HepG2 (cell line): ENCODE results near the gene ABAT. TPM values are rescaled to one million over a fixed set of nuclear protein-coding genes. Genes with fewer than 3 reads are reported as not detected.

Source experiments
- ATAC-seq: fragments of 200-7000 bp; cut with Tn5 transposase; 3 replicates; pipeline ENCODE4 v1.9.1; 2020; ENCODE audit warnings: mild to moderate bottlenecking, moderate library complexity
- BruUV-seq: library from RNA; stranded (reverse); fragments of 400-500 nt; replicated peaks from 2 replicates; lab custom pipeline; 2021; lab: Mats Ljungman, UMichigan
- CTCF ChIA-PET: fragments of 300-600 bp; formaldehyde crosslinking; extraction: SDS; loops from one replicate; lab custom pipeline; 2021; ENCODE audit warnings: low total read pairs, inconsistent platforms, low intra/inter-chr PET ratio; lab: Yijun Ruan, JAX
- POLR2A ChIA-PET: fragments of 350-600 bp; sonication (Branson Sonifier 250); formaldehyde crosslinking; loops from one replicate; lab custom pipeline; 2020; ENCODE audit warnings: antibody characterized with exemption, inconsistent platforms; lab: Yijun Ruan, JAX
- DNase-seq: peaks from one replicate; pipeline ENCODE4 v3.0.0-alpha.2; 2015; ENCODE audit warnings: low spot score
- FAIRE-seq: peaks from 3 replicates; lab custom pipeline; 2011; peaks lifted over from hg19 to GRCh38; lab: Jason Lieb, UNC
- H2AFZ ChIP-seq: one replicate; pipeline ENCODE4 v1.6.1; 2011; ENCODE audit warnings: low read length, inconsistent platforms
- H3K27ac ChIP-seq: fragments of 300-600 bp; 3 replicates; pipeline ENCODE4 v1.8.0; 2011; ENCODE audit warnings: mixed run types, mild to moderate bottlenecking, mixed read lengths, low read length, inconsistent platforms; ENCODE audit not compliant: insufficient read depth; ENCODE audit errors: extremely low read length
- H3K27me3 ChIP-seq, 2 experiments: fragments of 200-600 bp in 1 of 2; 2 replicates in 1 of 2; 3 replicates in 1 of 2; pipeline versions ENCODE4 v1.6.0 to v1.8.0; 2011; ENCODE audit warnings: low read length in 2 of 2, mild to moderate bottlenecking in 2 of 2, moderate library complexity in 2 of 2, inconsistent platforms in 1 of 2; ENCODE audit not compliant: insufficient read depth in 2 of 2, control insufficient read depth in 1 of 2
- H3K36me3 ChIP-seq, 2 experiments: fragments of 200-600 bp in 1 of 2; replicated peaks in 1 of 2; 2 replicates in 1 of 2; 3 replicates in 1 of 2; pipeline versions ENCODE4 v1.5.1 to v1.8.0; 2011; ENCODE audit warnings: low read length in 2 of 2, inconsistent platforms in 1 of 2; ENCODE audit not compliant: insufficient read depth in 2 of 2, control insufficient read depth in 1 of 2
- H3K4me1 ChIP-seq: 2 replicates; pipeline ENCODE4 v1.5.1; 2012; ENCODE audit warnings: low read length, inconsistent platforms; ENCODE audit not compliant: insufficient read depth
- H3K4me2 ChIP-seq: 2 replicates; pipeline ENCODE4 v1.6.0; 2011; ENCODE audit warnings: low read depth, low read length, inconsistent platforms
- H3K4me3 ChIP-seq, 3 experiments: fragments of 200-600 bp in 1 of 3; sonication (generic), shearing (Covaris generic) in 1 of 3; replicated peaks in 1 of 3; 2 replicates each; pipeline ENCODE4 v1.5.1; 2011 to 2016; ENCODE audit warnings: low read length in 3 of 3, inconsistent platforms in 2 of 3, low read depth in 2 of 3, mild to moderate bottlenecking in 2 of 3, control low read depth in 1 of 3, mixed read lengths in 1 of 3; ENCODE audit not compliant: insufficient read depth in 1 of 3
- H3K79me2 ChIP-seq: one replicate; pipeline ENCODE4 v1.6.1; 2011; ENCODE audit warnings: low read length, inconsistent platforms; ENCODE audit not compliant: insufficient read depth
- H3K9ac ChIP-seq: 2 replicates; pipeline ENCODE4 v1.6.0; 2011; ENCODE audit warnings: mild to moderate bottlenecking, low read depth, low read length, inconsistent platforms; ENCODE audit not compliant: insufficient read depth
- H3K9me3 ChIP-seq: 2 replicates; pipeline ENCODE4 v1.5.1; 2012; ENCODE audit warnings: mild to moderate bottlenecking, low read length
- H4K20me1 ChIP-seq: 2 replicates; pipeline ENCODE4 v1.6.0; 2011; ENCODE audit warnings: inconsistent platforms, mild to moderate bottlenecking, low read length, moderate library complexity; ENCODE audit not compliant: insufficient read depth
- ATF3 ChIP-seq: sonication (generic); formaldehyde crosslinking; IDR thresholded peaks from 2 replicates; pipeline ENCODE4 v1.4.0; 2020; ENCODE audit warnings: missing genetic modification reagents
- DMAP1 ChIP-seq: IDR thresholded peaks from 2 replicates; pipeline ENCODE4 v1.6.1; 2016
- GTF2F1 ChIP-seq: fragments of 150-350 bp; IDR thresholded peaks from 2 replicates; pipeline ENCODE4 v1.6.1; 2014; ENCODE audit warnings: low read length
- IKZF4 ChIP-seq: sonication (generic); formaldehyde crosslinking; IDR thresholded peaks from 2 replicates; pipeline ENCODE4 v1.5.1; 2020; ENCODE audit warnings: borderline replicate concordance, mild to moderate bottlenecking, low read depth, missing genetic modification reagents; ENCODE audit errors: not compliant biosample characterization
- JDP2 ChIP-seq: sonication (generic); formaldehyde crosslinking; IDR thresholded peaks from 2 replicates; pipeline ENCODE4 v1.8.1; 2022; ENCODE audit warnings: missing genetic modification reagents, borderline replicate concordance
- KDM1A ChIP-seq: IDR thresholded peaks from 2 replicates; pipeline ENCODE4 v1.6.1; 2016; ENCODE audit warnings: missing compliant biosample characterization
- KDM4B ChIP-seq: sonication (generic); formaldehyde crosslinking; IDR thresholded peaks from 2 replicates; pipeline ENCODE4 v1.4.0; 2020; ENCODE audit warnings: missing genetic modification reagents
- MAFK ChIP-seq, 2 experiments: IDR thresholded peaks in 1 of 2; conservative IDR thresholded peaks in 1 of 2; 2 replicates each; pipeline ENCODE4 v1.6.1; 2011; ENCODE audit warnings: improper control_type of control experiment in 2 of 2, low read length in 2 of 2
- MBD4 ChIP-seq: IDR thresholded peaks from 2 replicates; pipeline ENCODE4 v1.6.1; 2012; ENCODE audit warnings: low read length, inconsistent platforms, borderline replicate concordance
- MED13 ChIP-seq: sonication (generic); formaldehyde crosslinking; IDR thresholded peaks from 2 replicates; pipeline ENCODE4 v1.5.0; 2020; ENCODE audit warnings: missing genetic modification reagents
- NFE2L1 ChIP-seq: sonication (generic); formaldehyde crosslinking; IDR thresholded peaks from 2 replicates; pipeline ENCODE4 v1.4.0; 2020; ENCODE audit warnings: missing genetic modification reagents, mild to moderate bottlenecking, borderline replicate concordance
- RBFOX2 ChIP-seq: fragments of 200-400 bp; formaldehyde crosslinking; IDR thresholded peaks from 2 replicates; pipeline ENCODE4 v1.6.1; 2017; ENCODE audit warnings: low read depth, mild to moderate bottlenecking, low read length
- SALL2 ChIP-seq: sonication (generic); formaldehyde crosslinking; IDR thresholded peaks from 2 replicates; pipeline ENCODE4 v1.8.1; 2023; ENCODE audit warnings: mild to moderate bottlenecking, missing genetic modification reagents, inconsistent platforms
- TARDBP ChIP-seq: sonication (generic); formaldehyde crosslinking; IDR thresholded peaks from 2 replicates; pipeline ENCODE4 v1.8.0; 2022; ENCODE audit warnings: mild to moderate bottlenecking, missing genetic modification reagents
- THAP11 ChIP-seq: IDR thresholded peaks from 2 replicates; pipeline ENCODE4 v1.6.1; 2016; ENCODE audit warnings: missing biosample characterization, missing genetic modification reagents
- XBP1 ChIP-seq: sonication (generic); formaldehyde crosslinking; IDR thresholded peaks from 2 replicates; pipeline ENCODE4 v1.5.0; 2020; ENCODE audit warnings: missing genetic modification reagents
- ZNF12 ChIP-seq: sonication (generic); formaldehyde crosslinking; IDR thresholded peaks from 2 replicates; pipeline ENCODE4 v1.5.0; 2020; ENCODE audit warnings: missing genetic modification reagents
- ZNF124 ChIP-seq: sonication (generic); formaldehyde crosslinking; IDR thresholded peaks from 2 replicates; pipeline ENCODE4 v1.4.0; 2020; ENCODE audit warnings: missing genetic modification reagents
- ZNF552 ChIP-seq: sonication (generic); formaldehyde crosslinking; IDR thresholded peaks from 2 replicates; pipeline ENCODE4 v1.9.0; 2022; ENCODE audit warnings: missing genetic modification reagents, mild to moderate bottlenecking, borderline replicate concordance
- ZNF883 ChIP-seq: sonication (generic); formaldehyde crosslinking; IDR thresholded peaks from 2 replicates; pipeline ENCODE4 v1.5.1; 2020; ENCODE audit warnings: mild to moderate bottlenecking, missing genetic modification reagents; ENCODE audit errors: not compliant biosample characterization
- WGBS: methylation state at CpG from one replicate; pipeline ENCODE4 v1.1.6; 2017; ENCODE audit warnings: low lambda C conversion rate; 5-methylcytosine and 5-hydroxymethylcytosine counted together
- in situ Hi-C: cut with HindIII; loops from 2 replicates; pipeline ENCODE4 v1.10.0; 2017; ENCODE audit warnings: low pct_unique_long_range_greater_than_20kb; ENCODE audit not compliant: extremely low pct_ligation_motif_present
- intact Hi-C: fragments of 100-400 bp; cut with micrococcal nuclease; formaldehyde crosslinking; loops from one replicate; pipeline ENCODE4 v1.10.0; 2022; ENCODE audit not compliant: unreplicated experiment
- polyA plus RNA-seq, 8 experiments: library from polyadenylated mRNA; depleted of rRNA in 3 of 8; stranded (reverse) in 7 of 8; unstranded in 1 of 8; fragments of >200 nt; fragmentation: Illumina TruSeq in 4 of 8; extraction: Trizol in 4 of 8; gene quantifications; 2 replicates each; pipeline versions ENCODE4 v1.2.1 to v1.2.3, GENCODE V29; 2011 to 2016; ENCODE audit warnings: low read depth in 4 of 8, missing spikeins in 1 of 8, mixed read lengths in 1 of 8; ENCODE audit not compliant: insufficient read depth in 1 of 8
- total RNA-seq, 5 experiments: library from RNA; depleted of rRNA; stranded (reverse); fragments of >200 nt; fragmentation: Illumina TruSeq; extraction: Trizol; gene quantifications; 2 replicates each; pipeline ENCODE4 v1.2.3, GENCODE V29; 2016; ENCODE audit warnings: low read depth in 1 of 5
- TF ChIP-seq, protein P1 (sequence below): sonication (generic); formaldehyde crosslinking; IDR thresholded peaks from 2 replicates; pipeline ENCODE4 v1.4.0; 2020; ENCODE audit warnings: missing genetic modification reagents, borderline replicate concordance
- TF ChIP-seq, protein P2 (sequence below): sonication (generic); formaldehyde crosslinking; IDR thresholded peaks from 2 replicates; pipeline ENCODE4 v1.9.0; 2021; ENCODE audit warnings: missing genetic modification reagents, borderline replicate concordance

Gene ABAT
- total and polyA plus RNA-seq, 2 of the 13 experiments (the other 11 are each of a cell fraction or from before 2014, with no cell fraction given) = 47.6 to 97.3 TPM

DNA sequence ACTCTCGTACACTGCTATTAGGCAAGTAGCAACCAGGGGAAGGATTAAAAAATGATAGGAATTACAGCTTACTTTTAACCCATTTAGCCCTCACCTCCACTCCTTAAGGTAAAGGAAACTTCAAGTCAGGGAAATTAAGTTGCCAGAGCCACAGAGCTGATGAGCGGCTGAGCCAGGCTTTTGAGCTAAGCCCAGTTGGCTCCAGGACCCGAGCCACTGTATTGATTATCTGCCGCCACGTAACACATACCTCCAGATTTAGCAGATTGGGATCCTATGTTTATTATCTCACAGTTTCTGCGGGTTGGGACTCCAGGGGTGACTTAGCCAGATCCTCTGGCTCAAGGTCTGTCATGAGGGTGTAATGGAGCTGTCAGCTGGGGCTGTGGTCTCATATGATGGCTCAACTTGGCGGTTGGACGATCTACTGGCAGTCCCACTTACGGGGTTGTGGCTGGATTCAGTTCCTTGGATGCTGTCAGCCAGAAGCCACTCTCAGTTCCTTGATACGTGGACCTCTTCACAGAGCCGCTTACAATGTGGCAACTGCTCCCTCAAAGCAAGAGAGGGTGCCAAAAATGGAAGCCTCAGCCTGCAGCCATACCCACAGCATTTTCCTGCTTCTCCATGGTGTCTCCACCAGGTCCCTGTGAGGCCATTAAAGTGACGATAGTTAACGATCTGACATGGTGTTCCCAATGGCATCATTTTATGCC lies 65.7 kb downstream of the ABAT start:
- intact Hi-C loops (loop anchor here (1.0 to 10.0 kb wide), 5 partner anchors 19 to 395 kb away; partner anchors contain the start of genes LITAFD, PMM2 and TMEM186), in situ Hi-C loops (loop anchor here (5.0 kb wide), 1 partner anchor 63 kb away; no protein-coding TSS in a partner anchor)
- DNase-seq = no peak
- FAIRE-seq = no peak
- ChIA-PET POLR2A (interaction anchor here (0.8 to 3.8 kb wide), 8 partner anchors 9 to 351 kb away, joined by 3 to 17 read pairs (median 4); partner anchors contain the start of genes ABAT, CARHSP1 and HAPSTR1), CTCF (no interaction called here)
- Histone ChIP-seq H3K4me2 (peak overlapping the region; percentile 48), H3K79me2 (no peaks in the 10 kb centered on the region), H3K27ac (peak overlapping the region; percentile 28), H3K4me1 (peaks cover 34% of the 10 kb centered on the region), H3K9me3 (no peaks in the 10 kb centered on the region), H3K9ac (no peak overlapping the region), H3K4me3 (no peak overlapping the region), H3K36me3 (peaks cover 3 to 12% of the 10 kb centered on the region in 2 experiments; a peak in 3 of 5 replicates), H2AFZ (no peak overlapping the region), H4K20me1 (no peaks in the 10 kb centered on the region), H3K27me3 (no peaks in the 10 kb centered on the region)
- ATAC-seq = peak; percentile 39
- BruUV-seq = no TSS peak
- 83% methylated on average over 13 of the region's 13 CpGs for WGBS
- TF ChIP-seq JDP2 (no peak), DMAP1 (no peak), ZNF124 (CRISPR knock-in tag) (no peak), ZNF12 (CRISPR knock-in tag) (no peak), ZNF552 (CRISPR knock-in tag) (no peak), MBD4 (no peak), MAFK (conservative IDR thresholded peaks at IDR 0.05 in 1 of 2, IDR thresholded peaks at IDR 0.05 in 1 of 2; ENCODE audit: low read length in 2 of 2) (no peak), TARDBP (CRISPR knock-in tag) (no peak), THAP11 (CRISPR knock-in tag) (no peak), IKZF4 (peak; percentile 31), XBP1 (CRISPR knock-in tag) (no peak), RBFOX2 (no peak), NFE2L1 (no peak), ATF3 (CRISPR knock-in tag) (no peak), GTF2F1 (no peak), KDM1A (no peak), MED13 (CRISPR knock-in tag) (no peak), ZNF883 (CRISPR knock-in tag) (no peak), SALL2 (CRISPR knock-in tag) (no peak), KDM4B (no peak)
- TF ChIP-seq, protein P1, sequence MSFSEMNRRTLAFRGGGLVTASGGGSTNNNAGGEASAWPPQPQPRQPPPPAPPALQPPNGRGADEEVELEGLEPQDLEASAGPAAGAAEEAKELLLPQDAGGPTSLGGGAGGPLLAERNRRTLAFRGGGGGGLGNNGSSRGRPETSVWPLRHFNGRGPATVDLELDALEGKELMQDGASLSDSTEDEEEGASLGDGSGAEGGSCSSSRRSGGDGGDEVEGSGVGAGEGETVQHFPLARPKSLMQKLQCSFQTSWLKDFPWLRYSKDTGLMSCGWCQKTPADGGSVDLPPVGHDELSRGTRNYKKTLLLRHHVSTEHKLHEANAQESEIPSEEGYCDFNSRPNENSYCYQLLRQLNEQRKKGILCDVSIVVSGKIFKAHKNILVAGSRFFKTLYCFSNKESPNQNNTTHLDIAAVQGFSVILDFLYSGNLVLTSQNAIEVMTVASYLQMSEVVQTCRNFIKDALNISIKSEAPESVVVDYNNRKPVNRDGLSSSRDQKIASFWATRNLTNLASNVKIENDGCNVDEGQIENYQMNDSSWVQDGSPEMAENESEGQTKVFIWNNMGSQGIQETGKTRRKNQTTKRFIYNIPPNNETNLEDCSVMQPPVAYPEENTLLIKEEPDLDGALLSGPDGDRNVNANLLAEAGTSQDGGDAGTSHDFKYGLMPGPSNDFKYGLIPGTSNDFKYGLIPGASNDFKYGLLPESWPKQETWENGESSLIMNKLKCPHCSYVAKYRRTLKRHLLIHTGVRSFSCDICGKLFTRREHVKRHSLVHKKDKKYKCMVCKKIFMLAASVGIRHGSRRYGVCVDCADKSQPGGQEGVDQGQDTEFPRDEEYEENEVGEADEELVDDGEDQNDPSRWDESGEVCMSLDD = no peak
- TF ChIP-seq, protein P2, sequence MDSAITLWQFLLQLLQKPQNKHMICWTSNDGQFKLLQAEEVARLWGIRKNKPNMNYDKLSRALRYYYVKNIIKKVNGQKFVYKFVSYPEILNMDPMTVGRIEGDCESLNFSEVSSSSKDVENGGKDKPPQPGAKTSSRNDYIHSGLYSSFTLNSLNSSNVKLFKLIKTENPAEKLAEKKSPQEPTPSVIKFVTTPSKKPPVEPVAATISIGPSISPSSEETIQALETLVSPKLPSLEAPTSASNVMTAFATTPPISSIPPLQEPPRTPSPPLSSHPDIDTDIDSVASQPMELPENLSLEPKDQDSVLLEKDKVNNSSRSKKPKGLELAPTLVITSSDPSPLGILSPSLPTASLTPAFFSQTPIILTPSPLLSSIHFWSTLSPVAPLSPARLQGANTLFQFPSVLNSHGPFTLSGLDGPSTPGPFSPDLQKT (CRISPR knock-in tag) = no peak
